NCI-H1417 (cell line): ENCODE results near the gene BTBD9.
A peak's percentile ranks its signal among the peaks of the same experiment; 100 is the strongest.

ENCODE experiments used
- DNase-seq, 3 experiments: peaks; one replicate each; lab custom pipeline; 2025; lab: John Stamatoyannopoulos, UW

Gene BTBD9

DNA sequence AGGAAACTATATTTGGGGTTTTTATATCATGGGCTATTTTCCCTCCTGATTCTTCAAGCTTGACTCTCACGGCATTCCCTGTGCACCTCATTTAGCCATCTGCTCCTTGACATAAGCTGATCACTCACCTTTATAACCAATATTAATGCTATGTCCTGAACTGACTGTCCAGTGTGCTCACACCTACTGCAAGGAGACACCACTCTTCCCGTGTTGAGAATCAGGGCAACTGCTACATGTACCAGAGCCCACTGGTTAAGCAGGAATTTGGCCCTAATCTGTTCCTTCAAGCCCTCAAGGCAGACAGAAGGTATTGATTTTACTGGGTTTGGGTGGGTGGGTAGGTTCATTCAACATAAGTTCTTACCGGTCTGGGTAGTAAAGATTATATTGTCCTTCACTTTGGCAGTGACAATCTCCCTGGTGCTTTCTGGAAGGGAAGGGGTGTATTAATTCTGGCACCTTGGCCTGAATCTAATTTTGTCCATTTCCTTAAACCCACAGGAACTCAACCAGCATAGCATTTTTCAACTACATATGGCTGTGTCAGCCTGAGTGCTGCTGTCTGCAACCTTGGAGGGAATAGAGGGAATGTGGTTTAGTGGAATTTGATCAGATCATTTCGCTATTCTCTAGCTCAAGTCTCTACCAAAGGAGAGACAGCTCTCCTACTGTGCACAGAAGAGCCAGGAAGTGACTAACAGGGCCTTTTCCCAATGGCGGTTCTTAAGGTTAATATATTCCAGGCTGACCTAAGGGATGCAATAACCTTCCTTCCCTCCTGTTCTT lies 293.2 kb downstream of the BTBD9 start:
- no peak for DNase-seq

DNA sequence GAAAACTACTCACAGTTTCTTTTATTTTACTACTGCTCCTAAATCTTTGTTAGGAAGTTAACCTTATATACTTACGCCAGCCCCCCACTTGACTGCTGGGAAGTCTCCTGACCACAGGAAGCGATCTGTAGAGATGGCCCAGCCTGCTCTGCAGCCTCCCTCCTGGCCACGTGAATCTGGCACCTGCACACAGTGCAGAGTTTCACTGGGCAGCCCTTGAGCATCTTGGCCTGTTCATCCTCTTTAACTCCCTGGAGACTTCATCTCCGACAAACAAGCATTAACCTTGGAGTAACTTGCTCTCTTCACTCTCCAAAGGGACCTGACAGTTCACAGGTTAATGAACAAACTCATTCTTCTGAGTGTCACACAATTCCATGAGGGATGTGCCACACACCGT lies 294.1 kb downstream of the BTBD9 start:
- DNase-seq, result peak in 1 of 3 experiments; percentile 11

DNA sequence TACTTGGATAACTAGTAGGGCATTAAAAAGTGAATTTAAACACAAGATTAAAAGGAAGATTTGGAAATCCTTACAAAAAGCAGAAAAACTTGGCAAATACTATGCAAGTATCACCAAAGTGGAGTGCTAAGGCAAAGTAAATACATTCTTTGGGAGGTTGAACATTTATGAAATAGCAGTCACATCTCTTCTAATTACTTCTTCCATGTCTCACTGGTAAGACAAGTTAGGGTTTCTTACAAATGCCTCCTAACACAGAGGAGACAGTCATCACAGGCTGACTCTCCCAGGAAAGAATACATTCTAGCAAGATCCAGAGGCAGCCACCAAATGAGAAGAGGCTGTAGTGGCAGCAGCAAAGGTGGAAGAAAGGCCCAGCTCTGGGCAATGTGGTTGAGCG lies 298.2 kb downstream of the BTBD9 start:
- no peak for DNase-seq

DNA sequence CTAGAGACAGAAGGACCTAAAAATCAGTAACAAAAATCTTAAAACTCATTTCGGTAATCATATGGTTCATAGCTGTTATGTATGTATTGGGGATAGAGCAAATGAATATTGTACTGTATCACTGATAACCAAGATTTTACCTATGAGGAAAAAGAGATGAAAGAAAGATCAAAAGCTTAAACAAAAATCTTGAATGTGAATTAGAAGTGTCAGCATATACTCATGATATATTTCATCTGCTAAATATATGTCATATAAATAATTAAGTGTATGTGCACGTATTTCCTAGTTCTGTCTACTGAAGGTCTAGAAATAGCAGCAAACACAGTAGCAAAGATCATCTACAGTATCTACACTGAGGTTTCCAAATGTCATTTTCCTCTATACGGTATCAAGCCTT lies 299.8 kb downstream of the BTBD9 start:
- no peak for DNase-seq

DNA sequence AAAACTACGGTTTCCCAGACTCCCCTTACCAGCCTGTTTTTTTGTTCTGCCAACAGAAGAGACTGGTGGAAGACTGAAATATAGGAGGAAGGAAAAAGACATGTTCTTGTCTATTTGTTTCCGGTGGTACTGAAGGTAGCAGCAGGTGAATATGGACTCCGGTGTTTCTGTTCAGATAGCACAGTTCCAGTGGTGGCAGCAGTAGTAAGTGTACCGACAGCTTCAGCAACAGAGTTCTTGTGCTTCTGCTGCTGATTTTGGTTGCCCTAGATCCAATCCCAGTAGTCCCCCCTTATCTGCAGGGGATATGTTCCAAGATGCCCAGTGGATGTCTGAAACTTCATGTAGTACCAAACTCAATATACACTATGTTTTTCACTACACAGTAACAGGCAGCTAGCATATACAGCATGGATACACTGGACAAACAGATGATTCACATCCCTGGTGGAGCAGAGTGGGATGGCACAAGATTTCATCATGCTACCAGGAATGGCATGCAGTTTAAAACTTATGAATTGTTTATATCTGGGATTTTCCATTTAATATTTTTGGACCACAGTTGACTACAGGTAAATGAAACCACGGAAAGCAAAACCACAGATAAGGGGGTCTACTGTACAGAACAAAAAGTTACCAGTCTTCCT lies 301.8 kb downstream of the BTBD9 start:
- DNase-seq, result no peak

DNA sequence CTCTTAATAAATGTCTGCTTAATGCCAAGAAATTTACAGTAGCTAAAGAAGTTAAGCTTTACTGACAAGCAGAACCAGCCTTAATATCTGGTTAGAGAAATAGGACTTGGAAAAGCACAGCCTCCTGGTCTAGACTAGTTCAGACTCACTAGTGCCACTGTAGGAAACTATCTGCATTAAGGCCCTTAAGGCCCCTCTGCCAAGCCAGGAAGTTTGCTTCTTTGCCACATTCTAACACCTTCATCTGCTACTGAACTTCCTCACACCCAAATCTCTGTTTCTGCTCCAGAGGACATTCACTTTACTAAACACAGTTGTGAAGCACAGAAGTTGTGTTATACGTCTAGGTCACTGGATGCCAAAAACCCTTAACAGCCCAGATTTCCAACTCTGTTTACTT lies 302.8 kb downstream of the BTBD9 start:
- no peak for DNase-seq

DNA sequence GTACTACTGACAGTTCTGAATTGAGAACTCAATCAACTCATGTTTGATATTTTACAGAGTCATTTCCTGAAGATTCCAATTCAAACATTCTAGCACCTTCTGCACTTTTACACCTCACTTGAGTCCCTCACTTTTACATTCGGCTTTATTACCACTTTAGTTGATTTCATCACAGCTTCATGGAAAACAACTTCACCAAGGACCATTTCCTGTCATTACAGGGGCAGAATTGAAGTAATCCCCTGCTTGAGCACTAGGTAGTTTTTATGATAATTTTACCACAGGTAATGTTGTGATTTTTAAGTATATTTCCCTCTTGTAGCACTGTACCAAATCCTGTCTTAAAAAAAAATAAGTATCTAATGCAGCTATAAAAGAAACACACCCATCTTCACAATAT lies 312.9 kb downstream of the BTBD9 start:
- DNase-seq, result no peak

DNA sequence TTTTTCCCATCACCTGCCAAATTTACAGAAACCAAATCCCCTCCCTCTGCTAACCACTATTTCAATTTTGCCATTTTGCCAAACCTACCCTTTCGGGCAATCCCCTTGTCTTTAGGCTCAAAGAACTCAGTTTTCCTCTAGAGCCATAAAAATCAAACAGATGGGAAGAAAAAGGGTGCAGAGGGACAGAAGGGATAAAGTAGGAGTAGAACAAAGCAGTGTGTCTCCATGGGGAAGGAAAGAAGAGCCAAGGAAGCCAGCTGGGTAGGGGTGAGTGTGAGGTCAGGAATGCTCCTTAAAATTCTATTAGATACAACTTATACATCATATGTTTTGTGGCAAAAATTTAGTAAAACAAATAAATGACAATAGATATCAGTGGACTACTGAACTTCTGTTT lies 316.5 kb downstream of the BTBD9 start:
- no peak for DNase-seq

DNA sequence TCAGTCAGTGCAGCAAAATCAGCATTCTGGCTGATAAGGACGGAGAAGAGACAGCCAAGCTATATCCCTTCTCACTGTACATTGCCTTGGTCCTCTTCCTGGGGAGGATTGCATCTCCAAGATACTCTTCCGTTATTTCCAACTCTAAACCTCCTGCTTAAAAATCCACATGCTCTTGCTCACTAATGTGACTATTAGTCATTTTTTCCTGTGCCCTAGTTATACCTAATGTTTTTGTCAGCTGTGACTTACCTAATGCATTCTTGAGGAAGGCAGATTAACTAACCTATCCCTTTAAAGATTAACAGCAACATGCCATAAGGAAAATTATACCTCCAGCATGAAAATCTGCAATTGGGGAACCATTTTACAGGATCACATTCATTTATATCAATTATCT lies 317.6 kb downstream of the BTBD9 start:
- no peak for DNase-seq

DNA sequence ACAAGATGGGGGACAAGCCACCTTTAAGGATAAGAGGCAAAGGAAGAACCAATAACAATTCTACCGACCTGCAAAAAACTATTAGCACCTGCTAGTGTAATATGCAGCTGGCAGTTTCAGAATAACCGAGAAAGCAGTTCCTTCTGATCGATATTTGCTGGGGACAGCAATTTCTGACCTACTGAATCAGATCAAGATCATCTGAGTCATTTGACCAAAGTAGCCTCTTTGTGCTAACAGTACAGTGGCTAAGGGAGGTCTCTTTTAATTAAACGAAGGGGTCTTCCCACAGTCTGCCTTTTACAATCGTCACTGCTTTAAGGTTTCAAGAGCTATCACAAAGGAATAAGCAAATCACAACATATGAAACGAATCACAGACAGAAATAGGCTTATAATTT lies 318.9 kb downstream of the BTBD9 start:
- no peak for DNase-seq

DNA sequence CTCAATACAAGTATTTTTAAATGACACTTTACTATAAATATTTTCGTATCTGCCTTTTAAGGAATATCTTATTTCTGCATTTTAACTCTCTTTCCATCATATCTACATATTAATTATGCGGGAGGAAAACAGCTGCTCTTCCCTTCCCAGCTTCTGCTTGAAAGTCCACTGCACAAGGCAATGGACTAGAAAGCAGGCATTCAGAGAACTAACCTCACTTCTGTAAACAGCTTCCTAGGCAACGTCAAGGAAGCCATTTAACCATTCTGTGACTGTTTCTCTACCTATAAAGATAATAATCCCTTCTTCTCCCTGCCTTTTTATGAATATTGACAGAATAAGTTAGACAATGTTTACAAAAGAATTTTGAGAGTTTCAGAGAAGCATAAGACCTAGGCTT lies 319.4 kb downstream of the BTBD9 start:
- peak in 1 of 3 experiments; percentile 11 for DNase-seq

DNA sequence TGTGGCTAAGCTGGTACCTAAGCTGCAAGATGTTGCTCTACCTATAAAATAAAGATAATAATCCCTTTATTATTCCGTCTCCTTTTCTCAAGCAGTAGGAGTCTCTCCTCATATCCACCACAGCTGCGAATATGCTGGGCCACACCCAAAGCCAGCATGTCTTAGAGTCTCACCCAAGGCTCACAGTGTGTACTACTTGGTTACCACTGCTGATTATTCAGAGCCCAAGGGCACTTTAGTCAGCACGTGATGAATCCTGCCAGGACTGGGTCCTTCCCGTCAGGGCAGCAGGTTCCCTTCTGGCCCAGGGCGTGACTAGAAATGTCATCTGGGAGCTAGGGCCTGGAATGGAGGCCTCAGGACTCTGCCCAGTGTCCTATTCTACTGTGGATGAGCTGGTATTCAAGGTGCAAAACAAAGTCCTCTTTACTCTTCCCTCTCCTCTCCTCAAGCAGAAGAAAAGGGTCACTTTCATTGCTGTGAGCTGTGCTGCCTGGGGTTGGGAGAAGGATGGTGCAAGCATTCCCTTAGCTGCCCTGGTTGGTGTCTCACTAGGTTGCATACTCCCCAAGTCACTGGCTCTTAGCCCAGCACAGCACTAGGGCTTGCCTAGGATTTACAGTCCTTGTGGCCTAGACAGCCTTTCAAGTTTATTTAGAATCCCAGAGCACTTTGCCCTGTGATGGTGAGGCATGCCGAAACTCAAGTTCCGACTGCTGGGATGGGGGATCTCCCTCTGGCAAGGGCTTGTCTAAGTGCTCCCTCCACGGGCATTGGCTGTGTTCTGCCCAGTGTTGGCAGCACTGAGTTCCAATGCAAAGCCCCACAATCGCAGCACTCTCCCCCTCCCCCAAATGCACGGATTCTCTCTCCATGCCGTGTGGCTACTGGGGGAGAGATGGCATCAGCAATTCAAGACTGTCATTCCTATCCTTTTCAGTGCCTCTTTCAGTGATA lies 320.2 kb downstream of the BTBD9 start:
- no peak for DNase-seq

DNA sequence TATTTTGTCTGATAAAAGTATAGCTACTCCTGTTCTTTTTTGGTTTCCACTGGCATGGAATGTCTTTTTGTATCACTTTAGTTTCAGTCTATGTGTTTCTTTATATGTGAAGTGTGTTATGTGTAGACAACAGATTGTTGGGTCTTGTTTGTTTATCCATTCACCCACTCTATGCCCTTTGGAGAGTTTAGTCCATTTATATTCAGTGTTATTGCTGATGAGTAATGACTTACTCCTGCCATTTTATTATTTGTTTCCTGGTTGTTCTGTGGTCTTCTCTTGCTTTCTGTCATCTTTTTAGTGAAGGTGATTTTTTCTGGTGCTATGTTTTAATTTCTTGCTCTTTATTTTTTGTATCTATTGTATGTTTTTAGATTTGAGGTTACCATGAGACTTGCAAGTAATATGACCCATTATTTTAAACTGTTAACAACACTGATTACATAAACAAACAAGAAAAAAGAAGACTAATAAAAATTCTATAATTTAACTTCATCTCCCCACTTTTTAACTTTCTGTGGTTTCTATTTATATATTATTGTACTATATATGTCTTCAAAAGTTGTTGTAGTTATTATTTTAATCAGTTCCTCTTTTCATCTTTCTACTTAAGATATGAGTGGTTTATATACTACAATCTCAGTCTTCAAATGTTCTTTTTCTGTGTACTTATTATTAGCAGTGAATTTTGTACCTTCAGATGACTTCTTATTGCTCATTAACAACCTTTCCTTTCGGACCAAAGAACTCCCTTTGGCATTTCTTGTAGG lies 323.4 kb downstream of the BTBD9 start:
- DNase-seq, result no peak

DNA sequence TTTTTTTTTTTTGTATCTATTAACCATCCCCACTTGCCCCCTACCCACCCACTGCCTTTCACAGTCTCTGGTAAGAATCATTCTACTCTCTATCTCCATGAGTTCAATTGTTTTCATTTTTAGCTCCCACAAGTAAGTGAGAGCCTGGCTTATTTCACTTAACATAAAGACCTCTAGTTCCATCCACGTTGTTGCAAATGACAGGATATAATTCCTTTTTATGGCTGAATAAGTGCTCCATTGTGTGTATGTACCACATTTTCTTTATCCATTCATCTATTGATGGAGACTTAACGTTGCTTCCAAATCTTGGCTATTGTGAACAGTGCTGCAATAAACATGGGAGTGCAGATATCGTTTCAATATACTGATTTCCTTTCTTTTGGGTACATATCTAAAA lies 328.5 kb downstream of the BTBD9 start:
- DNase-seq, result no peak

DNA sequence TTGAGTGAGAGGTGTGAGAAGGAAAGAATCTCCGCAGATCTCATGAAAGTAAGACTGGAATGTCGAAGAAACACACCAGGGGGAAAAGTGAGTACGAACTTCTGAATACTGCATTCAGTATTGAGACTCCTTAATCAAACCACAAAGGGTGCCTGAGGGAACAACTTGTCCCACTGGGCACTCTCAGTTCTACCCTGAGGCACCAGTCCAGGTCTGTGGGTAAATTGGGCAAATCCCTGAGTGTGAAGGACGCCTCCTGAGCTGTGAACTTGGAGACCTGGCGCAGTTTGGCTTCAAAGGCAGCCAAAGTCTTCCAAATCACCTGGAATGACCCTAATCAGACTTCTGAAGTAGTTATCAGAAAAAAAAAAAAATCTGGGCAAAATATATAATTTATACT lies 329.7 kb downstream of the BTBD9 start:
- DNase-seq, result no peak

DNA sequence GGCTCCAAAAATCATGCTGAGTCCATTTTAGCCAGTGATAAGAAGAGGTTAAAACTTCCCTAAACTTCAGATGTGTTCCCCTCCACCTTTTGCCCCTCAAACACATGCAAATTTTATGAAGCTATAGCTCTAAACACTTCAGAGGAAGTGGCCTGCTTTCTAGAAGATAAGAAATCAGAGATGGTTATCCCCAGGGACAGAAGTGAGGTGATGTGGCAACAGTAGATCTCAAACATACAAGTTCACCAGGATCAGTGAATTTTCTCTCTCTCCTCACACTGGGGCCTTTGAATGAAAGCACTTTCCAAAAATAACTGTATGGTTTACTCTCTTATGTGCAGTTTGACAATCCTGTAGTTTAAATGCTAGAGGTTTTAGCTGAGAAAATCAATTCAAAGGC lies 332.0 kb downstream of the BTBD9 start:
- DNase-seq, result no peak

DNA sequence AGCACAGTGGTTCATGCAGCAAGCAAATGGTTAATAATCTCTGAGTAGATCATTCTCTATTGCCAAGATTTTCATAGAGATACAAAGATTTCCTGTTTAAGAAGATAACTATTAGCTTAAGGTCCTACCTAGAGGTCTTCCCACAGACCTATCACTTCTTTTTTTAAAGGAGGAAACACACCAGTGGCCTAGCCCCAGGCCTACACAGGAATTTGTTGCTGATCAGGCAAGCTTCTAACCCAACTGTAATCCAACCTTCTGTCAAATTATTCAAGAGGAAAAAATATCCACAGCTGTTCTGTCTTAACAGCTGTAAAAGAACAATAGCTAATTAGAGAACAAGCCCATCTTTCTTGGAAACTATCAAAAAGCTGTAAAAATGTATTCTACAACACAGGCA lies 332.8 kb downstream of the BTBD9 start:
- DNase-seq, result no peak

DNA sequence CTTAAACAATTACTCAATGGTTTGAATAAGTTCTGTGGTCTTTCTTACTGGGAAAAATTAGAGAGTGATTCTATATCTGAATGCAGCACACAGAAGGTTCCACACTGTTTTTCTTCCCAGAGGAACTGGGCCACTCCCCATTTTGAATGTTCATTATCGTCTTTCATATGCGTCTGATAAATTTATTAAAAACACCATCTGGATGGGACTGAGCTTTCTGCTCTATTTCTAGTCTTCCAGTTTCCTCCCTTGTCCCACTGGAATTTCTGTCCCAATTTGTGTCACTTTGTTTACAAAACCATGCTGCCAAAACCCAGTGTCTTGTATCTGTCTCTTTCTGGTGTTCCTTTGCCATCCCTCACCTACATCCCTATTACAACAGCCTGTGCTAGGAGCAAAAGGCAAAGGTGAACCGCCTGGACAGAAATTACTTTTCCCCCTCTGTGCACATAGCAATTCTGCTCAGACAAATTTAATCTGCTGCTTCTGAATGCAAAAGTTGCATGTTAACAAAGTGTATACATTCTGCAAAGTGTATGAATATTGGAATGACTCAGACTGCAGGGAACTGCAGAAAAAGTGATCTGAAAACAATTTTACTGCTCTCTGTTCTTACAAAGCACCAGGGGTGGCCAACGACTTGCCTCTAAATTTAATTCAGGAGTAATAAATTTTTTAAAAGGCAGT lies 333.6 kb downstream of the BTBD9 start:
- no peak for DNase-seq

DNA sequence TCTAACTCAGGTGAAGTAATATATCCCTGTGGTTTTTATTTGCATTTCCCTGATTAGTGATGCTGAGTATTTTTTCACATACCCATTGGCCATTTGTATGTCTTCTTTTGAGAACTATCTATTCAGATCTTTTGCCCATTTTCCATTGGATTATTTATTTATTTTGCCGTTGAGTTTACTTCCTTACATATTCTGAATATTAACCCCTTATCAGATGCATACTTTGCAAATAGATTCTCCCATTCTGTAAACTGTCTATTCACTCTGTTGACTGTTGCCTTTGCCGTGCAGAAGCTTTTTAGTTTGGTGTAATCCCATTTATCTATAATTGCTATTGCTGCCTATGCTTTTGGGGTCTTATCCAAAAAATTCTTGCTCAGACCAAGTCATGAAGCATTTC lies 336.9 kb downstream of the BTBD9 start:
- no peak for DNase-seq

DNA sequence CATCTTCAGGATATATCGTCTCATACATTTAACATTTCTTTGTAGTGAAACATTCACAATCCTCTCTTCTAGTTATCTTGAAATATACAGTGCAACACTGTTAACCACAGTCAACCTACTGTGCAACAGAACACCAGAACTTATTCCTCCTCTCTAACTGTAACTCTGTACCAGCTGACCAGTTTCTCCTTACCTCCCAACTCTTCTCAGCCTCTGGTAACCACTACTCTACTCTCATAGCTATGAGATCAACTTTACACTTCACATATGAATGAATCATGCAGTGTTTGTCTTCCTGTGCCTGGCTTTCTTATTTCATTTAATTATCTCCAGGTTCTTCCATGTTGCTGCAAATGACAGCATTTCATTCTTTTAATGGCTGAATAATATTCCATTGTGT lies 337.6 kb downstream of the BTBD9 start:
- no peak for DNase-seq

DNA sequence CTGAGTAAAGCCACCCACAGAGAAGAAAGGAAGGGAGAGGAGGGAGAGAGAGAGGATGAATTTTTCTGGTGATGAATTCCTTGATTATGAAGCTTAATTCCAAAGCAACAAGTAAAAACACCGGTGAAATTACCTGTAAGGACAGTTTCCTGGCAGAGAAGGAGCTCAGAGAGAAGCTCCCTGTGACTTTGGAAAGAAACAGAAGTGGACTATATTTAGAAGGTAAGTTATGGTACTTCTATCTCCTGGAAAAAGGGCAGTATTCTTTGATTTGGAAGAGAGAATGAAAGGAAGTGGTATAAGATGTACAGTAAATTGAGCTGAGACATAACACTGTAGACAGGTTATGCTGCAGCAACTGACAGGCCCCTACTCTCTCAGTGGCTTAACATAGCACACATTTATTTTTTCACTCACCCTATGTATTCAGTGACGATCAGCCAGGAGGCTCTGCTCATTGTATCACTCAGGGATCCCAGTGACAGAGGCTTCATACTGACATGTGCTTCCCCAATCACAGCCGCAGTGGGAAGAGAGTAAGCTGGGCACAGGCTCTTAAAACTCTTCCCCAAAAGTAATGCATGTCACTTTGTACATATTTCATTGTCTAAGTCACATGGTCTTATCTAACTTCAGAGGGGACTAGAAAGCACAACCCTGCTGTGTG lies 349.5 kb downstream of the BTBD9 start:
- no peak for DNase-seq
